Middle frontal gyrus (tissue), 1 donor: Measurements from ENCODE around the gene SMAD9.

Experiments used
- DNase-seq: peaks from one replicate; pipeline ENCODE4 v3.0.0-alpha.2; 2015; ENCODE audit warnings: low spot score; ENCODE audit errors: extremely low spot score

Gene SMAD9

GRCh38 chr13:36866232-36866631 is 53.8 kb downstream of the SMAD9 start:
- DNase-seq, result no peak

GRCh38 chr13:36865265-36865664 is 54.8 kb downstream of the SMAD9 start:
- DNase-seq, result no peak

GRCh38 chr13:36862722-36863121 is 57.3 kb downstream of the SMAD9 start:
- no peak for DNase-seq

- DNase-seq, result no peak
These were observed 57.9 kb downstream of the SMAD9 start for GRCh38 chr13:36862002-36862685.

GRCh38 chr13:36859259-36859658 is 60.8 kb downstream of the SMAD9 start:
- no peak for DNase-seq

GRCh38 chr13:36858290-36858689 is 61.7 kb downstream of the SMAD9 start:
- DNase-seq, result peak; percentile 45

GRCh38 chr13:36857253-36857652 is 62.8 kb downstream of the SMAD9 start:
- no peak for DNase-seq

- no peak for DNase-seq
These were observed 69.1 kb downstream of the SMAD9 start for GRCh38 chr13:36850790-36851438.

- DNase-seq, result no peak
These were observed 71.6 kb downstream of the SMAD9 start for GRCh38 chr13:36848199-36848982.

- no peak for DNase-seq
These were observed 72.4 kb downstream of the SMAD9 start for GRCh38 chr13:36847606-36848005.

GRCh38 chr13:36841391-36841790 is 78.6 kb downstream of the SMAD9 start:
- no peak for DNase-seq

GRCh38 chr13:36840718-36841250 is 79.3 kb downstream of the SMAD9 start:
- no peak for DNase-seq

- DNase-seq, result no peak
These were observed 80.1 kb downstream of the SMAD9 start for GRCh38 chr13:36839981-36840380.

GRCh38 chr13:36839281-36839680 is 80.8 kb downstream of the SMAD9 start:
- DNase-seq, result no peak

GRCh38 chr13:36837354-36838092 is 82.5 kb downstream of the SMAD9 start:
- DNase-seq, result no peak

- DNase-seq, result no peak
These were observed 85.7 kb downstream of the SMAD9 start for GRCh38 chr13:36834299-36834698.

GRCh38 chr13:36831291-36831690 is 88.7 kb downstream of the SMAD9 start:
- no peak for DNase-seq

- DNase-seq, result no peak
These were observed 90.3 kb downstream of the SMAD9 start for GRCh38 chr13:36829753-36830152.

- DNase-seq, result no peak
These were observed 97.3 kb downstream of the SMAD9 start for GRCh38 chr13:36822785-36823184.

- no peak for DNase-seq
These were observed 99.8 kb downstream of the SMAD9 start for GRCh38 chr13:36820222-36820621.

- DNase-seq, result no peak
These were observed 100.3 kb downstream of the SMAD9 start for GRCh38 chr13:36819739-36820090.
